GM10266 (cell line): ENCODE data around the gene POC5.
A peak's percentile ranks its signal among the peaks of the same experiment; 100 is the strongest.

ENCODE experiments used
- DNase-seq: peaks from one replicate; pipeline ENCODE4 v3.0.0; 2012; ENCODE audit errors: extremely low spot score
- TF ChIP-seq, protein P1 (sequence below): IDR thresholded peaks from 2 replicates; pipeline ENCODE4 v1.5.1; 2012; ENCODE audit warnings: mild to moderate bottlenecking, low read depth; ENCODE audit not compliant: control insufficient read depth, insufficient read depth; ENCODE audit errors: missing control alignments

Gene POC5

GRCh38 chr5:75685141-75685540 is 32.1 kb downstream of the POC5 start:
- TF ChIP-seq, protein P1, sequence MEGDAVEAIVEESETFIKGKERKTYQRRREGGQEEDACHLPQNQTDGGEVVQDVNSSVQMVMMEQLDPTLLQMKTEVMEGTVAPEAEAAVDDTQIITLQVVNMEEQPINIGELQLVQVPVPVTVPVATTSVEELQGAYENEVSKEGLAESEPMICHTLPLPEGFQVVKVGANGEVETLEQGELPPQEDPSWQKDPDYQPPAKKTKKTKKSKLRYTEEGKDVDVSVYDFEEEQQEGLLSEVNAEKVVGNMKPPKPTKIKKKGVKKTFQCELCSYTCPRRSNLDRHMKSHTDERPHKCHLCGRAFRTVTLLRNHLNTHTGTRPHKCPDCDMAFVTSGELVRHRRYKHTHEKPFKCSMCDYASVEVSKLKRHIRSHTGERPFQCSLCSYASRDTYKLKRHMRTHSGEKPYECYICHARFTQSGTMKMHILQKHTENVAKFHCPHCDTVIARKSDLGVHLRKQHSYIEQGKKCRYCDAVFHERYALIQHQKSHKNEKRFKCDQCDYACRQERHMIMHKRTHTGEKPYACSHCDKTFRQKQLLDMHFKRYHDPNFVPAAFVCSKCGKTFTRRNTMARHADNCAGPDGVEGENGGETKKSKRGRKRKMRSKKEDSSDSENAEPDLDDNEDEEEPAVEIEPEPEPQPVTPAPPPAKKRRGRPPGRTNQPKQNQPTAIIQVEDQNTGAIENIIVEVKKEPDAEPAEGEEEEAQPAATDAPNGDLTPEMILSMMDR = no peak
- DNase-seq = no peak

- peak; percentile 23 for DNase-seq
- TF ChIP-seq, protein P1 = peak; percentile 55
Observed at GRCh38 chr5:75681125-75681830, 36.0 kb downstream of the POC5 start.

GRCh38 chr5:75678155-75678554 is 39.1 kb downstream of the POC5 start:
- DNase-seq = no peak
- TF ChIP-seq, protein P1 = no peak

DNA sequence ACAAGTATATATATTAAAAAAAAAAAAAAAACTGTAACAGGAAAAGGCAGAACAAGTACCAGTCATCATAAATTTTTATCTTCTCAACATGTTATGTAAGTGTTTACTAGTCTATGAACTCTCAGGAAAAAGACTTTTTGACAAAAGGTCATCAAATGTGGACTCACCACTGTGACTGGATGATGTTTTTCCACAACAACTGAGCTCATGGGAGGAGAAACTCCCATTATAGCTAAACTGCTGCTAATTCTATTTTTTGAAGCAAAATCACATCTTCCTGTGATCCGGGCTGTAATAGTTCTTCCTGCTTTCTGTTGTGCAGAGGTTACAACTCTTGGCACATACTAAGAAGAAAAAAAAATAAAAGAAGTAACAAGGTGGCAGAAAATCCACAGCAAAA is 39.6 kb downstream of the POC5 start:
- TF ChIP-seq, protein P1 = no peak

GRCh38 chr5:75675783-75676182 is 41.5 kb downstream of the POC5 start:
- TF ChIP-seq, protein P1 = no peak
- no peak for DNase-seq

More for the DNA sequence above, 39.6 kb downstream of the POC5 start:
- no peak for DNase-seq

- DNase-seq = no peak
- TF ChIP-seq, protein P1 = no peak
Observed at GRCh38 chr5:75672616-75673015, 44.6 kb downstream of the POC5 start.

GRCh38 chr5:75671506-75671905 is 45.7 kb downstream of the POC5 start:
- no peak for DNase-seq
- TF ChIP-seq, protein P1 = no peak
